Left cardiac atrium (tissue), 4 donors: ENCODE data around the gene RBP2. TPM values are rescaled to one million over a fixed set of nuclear protein-coding genes. Genes with fewer than 3 reads are reported as not detected.

ENCODE experiments used
- ATAC-seq, 2 donors: fragments of 200-7000 bp; cut with Tn5 transposase; one replicate each; pipeline ENCODE4 v1.9.1; 2020; ENCODE audit warnings: mild to moderate bottlenecking in 2 of 2, moderate library complexity in 2 of 2
- DNase-seq: peaks from one replicate; pipeline ENCODE4 v3.0.0-alpha.2; 2020
- intact Hi-C, 2 donors: fragments of 100-400 bp; cut with DNase I; formaldehyde crosslinking; loops; one replicate each; pipeline versions ENCODE4 v1.14.1 to v1.15.1; 2022 to 2023
- total RNA-seq, 2 donors: library from RNA; stranded (reverse); fragmentation: NEBNext Ultra II Directional; extraction: Animal tissue kit (Norgen Biotek cat#: 25700); gene quantifications; one replicate each; pipeline ENCODE4 v1.2.1, GENCODE V29; 2021
- donor health status: DM: no; HTN: yes; CAD: no.
- donor health status: DM: no; HTN: yes; CAD: no; lungs with severe emphysema.
- donor health status: DM: yes; HTN: yes; CAD: no.
- donor health status: Dilated cardiomyopathy.

RBP2 gene
- total RNA-seq, 2 donors from 2014 or later = not detected

GRCh38 chr3:139491027-139491700 is 14.8 kb upstream of the RBP2 start:
- intact Hi-C loops = no loop called here
- ATAC-seq (peak in 1 of 2 donors; percentile 31), DNase-seq (no peak)

GRCh38 chr3:139482206-139482605 is 5.9 kb upstream of the RBP2 start:
- no peak for ATAC-seq
- DNase-seq = no peak
- intact Hi-C loops = no loop called here

- intact Hi-C loops = no loop called here
- DNase-seq (no peak), ATAC-seq (no peak)
These were observed 4.8 kb upstream of the RBP2 start for GRCh38 chr3:139481116-139481515.

- ATAC-seq (no peak), DNase-seq (no peak)
- intact Hi-C loops = no loop called here
These were observed 4.3 kb upstream of the RBP2 start for GRCh38 chr3:139480585-139480984.

- DNase-seq = no peak
- ATAC-seq = peak; percentile 19 to 89
- intact Hi-C loops = no loop called here
These were observed 1.7 kb upstream of the RBP2 start for GRCh38 chr3:139477710-139478640.

- intact Hi-C loops = no loop called here
- no peak for DNase-seq
- ATAC-seq = no peak
These were observed 3.1 kb downstream of the RBP2 start for GRCh38 chr3:139473155-139473771.

- DNase-seq = no peak
- intact Hi-C loops = no loop called here
- ATAC-seq = no peak
These were observed 3.8 kb downstream of the RBP2 start for GRCh38 chr3:139472380-139473010.

GRCh38 chr3:139470199-139470598 is 6.1 kb downstream of the RBP2 start:
- intact Hi-C loops = no loop called here
- ATAC-seq = no peak
- DNase-seq = no peak

GRCh38 chr3:139468399-139468798 is 7.9 kb downstream of the RBP2 start:
- intact Hi-C loops = no loop called here
- DNase-seq (no peak), ATAC-seq (peak; percentile 16 to 44)

- intact Hi-C loops = no loop called here
- ATAC-seq (peak; percentile 29 to 65), DNase-seq (no peak)
These were observed 10.0 kb downstream of the RBP2 start for GRCh38 chr3:139466360-139466759.

- no peak for DNase-seq
- intact Hi-C loops = no loop called here
- ATAC-seq = no peak
These were observed 10.7 kb downstream of the RBP2 start for GRCh38 chr3:139465636-139466035.

- intact Hi-C loops = no loop called here
- DNase-seq (no peak), ATAC-seq (no peak)
These were observed 12.8 kb downstream of the RBP2 start for GRCh38 chr3:139463466-139463865.

GRCh38 chr3:139460529-139460928 is 15.8 kb downstream of the RBP2 start:
- intact Hi-C loops = no loop called here
- no peak for DNase-seq

GRCh38 chr3:139460076-139460475 is 16.2 kb downstream of the RBP2 start:
- ATAC-seq = no peak
- DNase-seq = no peak
- intact Hi-C loops = no loop called here

More at GRCh38 chr3:139460529-139460928, 15.8 kb downstream of the RBP2 start:
- peak in 1 of 2 donors; percentile 56 for ATAC-seq

- intact Hi-C loops = no loop called here
- ATAC-seq (no peak), DNase-seq (no peak)
These were observed 18.0 kb downstream of the RBP2 start for GRCh38 chr3:139458348-139458747.

- DNase-seq (no peak), ATAC-seq (peak in 1 of 2 donors; percentile 55)
- intact Hi-C loops = no loop called here
These were observed 19.2 kb downstream of the RBP2 start for GRCh38 chr3:139457066-139457465.

GRCh38 chr3:139456386-139456785 is 19.9 kb downstream of the RBP2 start:
- DNase-seq = no peak
- intact Hi-C loops = no loop called here
- ATAC-seq = no peak

GRCh38 chr3:139455855-139456254 is 20.5 kb downstream of the RBP2 start:
- intact Hi-C loops = no loop called here
- DNase-seq = no peak
- ATAC-seq = no peak

- ATAC-seq (no peak), DNase-seq (no peak)
- intact Hi-C loops = no loop called here
These were observed 21.1 kb downstream of the RBP2 start for GRCh38 chr3:139455206-139455605.

- DNase-seq (no peak), ATAC-seq (no peak)
- intact Hi-C loops = no loop called here
These were observed 22.0 kb downstream of the RBP2 start for GRCh38 chr3:139454346-139454745.
